DOHH2 (cell line): ENCODE data around the gene RPAP2.

ENCODE experiments used
- H3F3A ChIP-seq: fragments of 200-600 bp; sonication (generic), shearing (Covaris generic); 2 replicates; pipeline ENCODE4 v1.6.0; 2016; ENCODE audit warnings: antibody characterized with exemption, mild to moderate bottlenecking; ENCODE audit not compliant: control insufficient read depth, insufficient read depth
- H3K27ac ChIP-seq: fragments of 200-600 bp; sonication (generic); 2 replicates; pipeline ENCODE4 v1.5.1; 2014; ENCODE audit warnings: low read depth, mild to moderate bottlenecking, low read length, moderate library complexity
- H3K27me3 ChIP-seq: fragments of 200-600 bp; sonication (generic); 2 replicates; pipeline ENCODE4 v1.6.1; 2014; ENCODE audit warnings: mild to moderate bottlenecking, low read length, mixed read lengths; ENCODE audit not compliant: control insufficient read depth
- H3K36me3 ChIP-seq: fragments of 200-600 bp; sonication (generic); 2 replicates; pipeline ENCODE4 v1.6.1; 2014; ENCODE audit warnings: mild to moderate bottlenecking, low read length, moderate library complexity, mixed read lengths; ENCODE audit not compliant: control insufficient read depth
- H3K4me1 ChIP-seq: fragments of 200-600 bp; sonication (generic); 2 replicates; pipeline ENCODE4 v1.6.1; 2014; ENCODE audit warnings: mild to moderate bottlenecking, low read length, mixed read lengths; ENCODE audit not compliant: control insufficient read depth
- H3K4me2 ChIP-seq: fragments of 200-600 bp; sonication (generic); 2 replicates; pipeline ENCODE4 v1.6.0; 2014; ENCODE audit warnings: mild to moderate bottlenecking, low read length, moderate library complexity
- H3K4me3 ChIP-seq: fragments of 200-600 bp; sonication (generic); 2 replicates; pipeline ENCODE4 v1.5.1; 2014; ENCODE audit warnings: mild to moderate bottlenecking, low read length, mixed read lengths
- H3K79me2 ChIP-seq: fragments of 200-600 bp; sonication (generic); 2 replicates; pipeline ENCODE4 v1.6.1; 2014; ENCODE audit warnings: mild to moderate bottlenecking, low read length, mixed read lengths; ENCODE audit not compliant: control insufficient read depth
- H3K9me2 ChIP-seq: fragments of 200-600 bp; sonication (generic); replicated peaks from 2 replicates; pipeline ENCODE4 v1.6.1; 2014; ENCODE audit warnings: mild to moderate bottlenecking, low read length, mixed read lengths; ENCODE audit not compliant: control insufficient read depth
- H3K9me3 ChIP-seq: fragments of 200-600 bp; sonication (generic); 2 replicates; pipeline ENCODE4 v1.6.1; 2014; ENCODE audit warnings: antibody characterized with exemption, low read length, mixed read lengths; ENCODE audit not compliant: control insufficient read depth, insufficient read depth
- H4K20me1 ChIP-seq: fragments of 200-600 bp; sonication (generic); 2 replicates; pipeline ENCODE4 v1.6.0; 2014; ENCODE audit warnings: low read depth, mild to moderate bottlenecking, antibody characterized with exemption, low read length, moderate library complexity; ENCODE audit not compliant: control insufficient read depth, insufficient read depth
- CTCF ChIP-seq: fragments of 200-600 bp; sonication (generic); IDR thresholded peaks from one replicate; pipeline ENCODE4 v1.5.1; 2014; ENCODE audit warnings: antibody characterized with exemption, mild to moderate bottlenecking, low read depth, low read length; ENCODE audit not compliant: poor library complexity, severe bottlenecking
- EZH2phosphoT487 ChIP-seq: fragments of 200-600 bp; sonication (generic); IDR thresholded peaks from 2 replicates; pipeline ENCODE4 v1.6.1; 2017; ENCODE audit warnings: borderline replicate concordance, mild to moderate bottlenecking, antibody characterized with exemption, low read length, moderate library complexity, mixed read lengths

RPAP2 gene

GRCh38 chr1:92365378-92366039 lies 66.7 kb downstream of the RPAP2 start:
- H3K4me2 ChIP-seq, result no peak overlapping the region
- no peak overlapping the region for H3K4me3 ChIP-seq
- H3K27ac ChIP-seq, result no peak overlapping the region
- H3K27me3 ChIP-seq, result no peaks in the 10 kb centered on the region
- no peaks in the 10 kb centered on the region for H3K9me3 ChIP-seq
- no peaks in the 10 kb centered on the region for H4K20me1 ChIP-seq
- H3K4me1 ChIP-seq, result no peaks in the 10 kb centered on the region
- TF ChIP-seq EZH2phosphoT487, result no peak
- no peak for TF ChIP-seq CTCF
- H3F3A ChIP-seq, result no peaks in the 10 kb centered on the region
- H3K79me2 ChIP-seq, result no peaks in the 10 kb centered on the region
- 0 out of 2 replicates have a peak, but pooled peaks cover 2% of the 10 kb centered on the region for H3K36me3 ChIP-seq
- H3K9me2 ChIP-seq, result no peaks in the 10 kb centered on the region

- Histone ChIP-seq H3K27me3 (no peaks in the 10 kb centered on the region), H3K36me3 (no peaks in the 10 kb centered on the region), H3K4me1 (no peaks in the 10 kb centered on the region), H4K20me1 (no peaks in the 10 kb centered on the region), H3K9me3 (no peaks in the 10 kb centered on the region), H3F3A (no peaks in the 10 kb centered on the region), H3K9me2 (no peaks in the 10 kb centered on the region), H3K4me2 (no peak overlapping the region), H3K79me2 (no peaks in the 10 kb centered on the region), H3K27ac (no peak overlapping the region), H3K4me3 (no peak overlapping the region)
- TF ChIP-seq CTCF (no peak), EZH2phosphoT487 (no peak)
Measured at GRCh38 chr1:92366040-92366395, 67.2 kb downstream of the RPAP2 start.

GRCh38 chr1:92367496-92367895 lies 68.6 kb downstream of the RPAP2 start:
- Histone ChIP-seq H3F3A (no peaks in the 10 kb centered on the region), H3K79me2 (no peaks in the 10 kb centered on the region), H3K9me3 (no peaks in the 10 kb centered on the region), H3K4me3 (no peak overlapping the region), H3K9me2 (no peaks in the 10 kb centered on the region), H3K4me1 (no peaks in the 10 kb centered on the region), H4K20me1 (no peaks in the 10 kb centered on the region), H3K27me3 (no peaks in the 10 kb centered on the region), H3K27ac (no peak overlapping the region), H3K4me2 (no peak overlapping the region), H3K36me3 (no peaks in the 10 kb centered on the region)
- TF ChIP-seq EZH2phosphoT487, result no peak
- TF ChIP-seq CTCF, result no peak
